Motor neuron (in vitro differentiated cells): Measurements from ENCODE around the gene BAIAP2L2. TPM values are rescaled to one million over a fixed set of nuclear protein-coding genes. Genes with fewer than 3 reads are reported as not detected.
A peak's percentile ranks its signal among the peaks of the same experiment; 100 is the strongest.

ENCODE experiments used
- ATAC-seq, 8 experiments: fragments of 200-7000 bp; cut with Tn5 transposase; replicated peaks in 6 of 8; 2 replicates each; pipeline ENCODE4 v1.8.0; 2021; ENCODE audit warnings: mild to moderate bottlenecking in 8 of 8, moderate library complexity in 8 of 8
- H3K27ac ChIP-seq, 2 donors: fragments of 250-450 bp; sonication (Bioruptor Pico); 2 replicates each; pipeline ENCODE4 v1.9.0; 2021; ENCODE audit warnings: antibody characterized with exemption in 2 of 2, mild to moderate bottlenecking in 2 of 2, moderate library complexity in 1 of 2
- H3K4me1 ChIP-seq, 2 donors: fragments of 250-450 bp; sonication (Bioruptor Pico); replicated peaks in 1 of 2; 2 replicates each; pipeline ENCODE4 v1.6.1; 2021; ENCODE audit warnings: antibody characterized with exemption in 2 of 2, mild to moderate bottlenecking in 2 of 2, moderate library complexity in 1 of 2
- H3K4me3 ChIP-seq, 5 donors: fragments of 250-450 bp; sonication (Bioruptor Pico); 2 replicates each; pipeline ENCODE4 v1.9.0; 2021; ENCODE audit warnings: antibody characterized with exemption in 5 of 5, mild to moderate bottlenecking in 5 of 5, moderate library complexity in 4 of 5
- WGBS, 10 experiments: fragments of 450-650 bp; shearing (Covaris generic); methylation state at CpG; one replicate each; pipeline ENCODE4 v1.0.0; 2022; 5-methylcytosine and 5-hydroxymethylcytosine counted together
- in situ Hi-C, 9 experiments: fragments of 400-800 bp; cut with MboI; loops; one replicate each; pipeline ENCODE4 v1.15.0; 2021; ENCODE audit warnings: low sequenced_read_pairs in 9 of 9, low pct_unique_long_range_greater_than_20kb in 2 of 9; ENCODE audit not compliant: unreplicated experiment in 9 of 9
- total RNA-seq, 8 experiments: library from RNA; unstranded; fragments of 300-600 nt; gene quantifications; 2 replicates each; pipeline versions ENCODE4 v1.2.3 to v1.2.4, GENCODE V29; 2022

The BAIAP2L2 gene
- total RNA-seq, 8 experiments from 2014 or later, result 0.21 to 4.2 (median 0.75) TPM

DNA sequence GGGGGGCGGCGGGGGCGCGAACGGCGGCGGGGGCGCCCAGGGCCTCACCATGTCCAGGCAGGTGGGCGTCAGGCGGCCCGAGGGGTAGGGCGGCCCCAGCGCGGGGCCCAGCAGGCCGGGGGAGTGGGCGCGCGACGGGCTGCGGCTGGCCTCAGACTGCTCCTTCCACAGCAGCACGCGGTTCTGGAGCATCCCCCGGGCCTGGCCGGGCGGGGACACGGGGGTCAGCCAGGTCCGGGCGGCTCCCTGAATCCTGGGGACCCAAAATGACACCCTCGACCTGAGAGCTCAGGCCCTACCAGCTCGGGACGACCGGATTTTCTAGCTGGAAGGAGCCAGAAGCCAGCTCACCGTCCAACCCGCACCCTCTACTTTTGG is 21.0 kb downstream of the BAIAP2L2 start:
- Histone ChIP-seq H3K4me1 (no peaks in the 10 kb centered on the region), H3K4me3 (no peak overlapping the region), H3K27ac (no peak overlapping the region)
- ATAC-seq, result peak in 4 of 8 experiments; percentile 24 to 43 (median 28)
- in situ Hi-C loops, result no loop called here
- 100% methylated on average over 1 of the region's 34 CpGs; no CpG with 5 or more reads in 9 of the 10 experiments for WGBS, 10 experiments

DNA sequence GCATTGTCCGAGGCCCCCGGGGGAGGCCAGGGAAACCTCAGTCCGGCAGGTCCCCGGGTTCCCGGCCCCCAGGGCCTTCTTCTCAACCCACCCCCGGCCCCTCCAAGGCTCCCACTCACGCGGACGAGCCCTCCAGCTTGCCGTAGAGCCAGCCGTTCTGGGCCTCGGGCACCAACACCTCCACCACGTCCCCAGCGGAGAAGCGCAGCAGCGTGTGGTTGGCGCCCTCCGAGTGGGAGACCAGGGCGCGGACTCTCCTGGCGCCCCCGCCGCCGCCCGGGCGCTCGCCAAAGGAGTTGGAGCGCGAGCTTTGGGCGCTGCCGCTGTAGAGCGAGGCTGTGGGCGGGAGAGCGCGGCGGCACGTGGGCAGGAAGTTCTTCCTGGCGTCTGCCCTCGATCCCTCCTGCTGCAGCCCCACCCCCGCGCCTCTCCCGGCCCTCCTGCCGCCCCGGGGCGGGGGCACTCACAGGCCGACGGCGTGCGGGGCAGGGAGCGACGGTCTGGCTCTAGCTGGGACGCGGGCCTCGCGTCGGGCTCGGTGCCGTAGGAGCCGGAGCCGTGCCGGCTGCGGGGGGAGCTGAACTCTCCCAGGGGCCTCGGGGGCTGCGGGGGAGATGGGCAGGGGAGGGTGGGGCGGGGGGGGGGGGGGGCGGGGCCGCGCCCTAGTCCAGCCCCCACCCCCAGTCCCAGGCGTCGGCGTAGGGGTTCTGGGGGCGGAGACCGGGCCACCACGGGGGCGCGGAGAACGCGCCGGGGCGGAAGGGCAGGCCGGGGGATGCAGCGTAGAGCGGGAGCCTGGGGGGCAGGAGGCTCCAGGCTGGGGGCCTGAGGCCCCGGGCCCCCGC is 21.6 kb downstream of the BAIAP2L2 start:
- ATAC-seq, result peak in 6 of 8 experiments; percentile 6 to 90 (median 47)
- Histone ChIP-seq H3K27ac (no peak overlapping the region), H3K4me3 (no peak overlapping the region), H3K4me1 (peaks cover 5 to 6% of the 10 kb centered on the region in 2 donors)
- WGBS, 10 experiments, result no CpG with 5 or more reads among the region's 85 CpGs
- in situ Hi-C loops, result no loop called here

DNA sequence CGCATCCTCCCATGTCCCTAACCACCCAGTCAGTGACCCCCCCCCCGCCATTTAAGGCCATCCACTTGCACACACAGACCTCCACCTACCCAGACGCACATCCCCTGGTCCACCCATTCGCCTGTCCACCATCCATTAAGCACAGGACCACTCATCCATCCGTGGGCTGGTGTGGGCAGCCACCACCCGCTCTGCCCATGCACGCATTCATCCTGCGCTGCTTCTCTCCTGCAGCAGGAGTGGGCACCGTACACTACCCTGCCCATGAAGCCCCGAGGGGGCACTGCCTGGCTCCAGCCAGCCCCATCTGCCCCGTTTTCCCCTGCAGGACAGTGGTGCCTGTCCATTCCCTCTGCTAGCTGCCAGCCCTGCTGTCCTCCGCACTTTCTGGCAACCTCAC is 22.6 kb downstream of the BAIAP2L2 start:
- WGBS, 10 experiments, result 0 to 20% methylated on average over 1 of the region's 12 CpGs; no CpG with 5 or more reads in 8 of the 10 experiments
- in situ Hi-C loops, result no loop called here
- H3K4me3 ChIP-seq, result no peak overlapping the region
- peaks cover 15 to 16% of the 10 kb centered on the region in 2 donors for H3K4me1 ChIP-seq
- no peak for ATAC-seq
- H3K27ac ChIP-seq, result no peak overlapping the region

DNA sequence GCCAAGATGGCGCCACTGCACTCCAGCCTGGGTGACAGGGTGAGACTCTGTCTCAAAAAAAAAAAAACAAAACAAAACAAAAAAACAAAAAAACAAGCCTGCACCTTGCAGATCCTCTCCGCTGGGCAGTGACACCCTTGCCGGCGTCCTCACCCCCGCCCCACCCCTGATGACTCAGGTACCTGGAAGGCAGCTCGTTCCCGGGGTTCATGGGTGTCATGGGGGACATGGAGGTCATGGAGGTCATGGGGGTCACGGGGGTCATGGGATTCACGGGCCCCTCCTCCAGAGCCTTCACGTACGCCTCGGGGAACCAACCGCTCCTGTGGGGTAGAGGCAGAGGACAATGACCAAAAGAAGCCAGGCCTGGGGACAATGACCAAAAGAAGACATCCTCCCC is 23.5 kb downstream of the BAIAP2L2 start:
- no peak for ATAC-seq
- 92 to 96% (median 92%) methylated on average over 5 of the region's 13 CpGs; no CpG with 5 or more reads in 7 of the 10 experiments for WGBS, 10 experiments
- Histone ChIP-seq H3K4me3 (no peak overlapping the region), H3K27ac (no peak overlapping the region), H3K4me1 (peaks cover 19 to 25% of the 10 kb centered on the region in 2 donors)
- in situ Hi-C loops, result no loop called here

DNA sequence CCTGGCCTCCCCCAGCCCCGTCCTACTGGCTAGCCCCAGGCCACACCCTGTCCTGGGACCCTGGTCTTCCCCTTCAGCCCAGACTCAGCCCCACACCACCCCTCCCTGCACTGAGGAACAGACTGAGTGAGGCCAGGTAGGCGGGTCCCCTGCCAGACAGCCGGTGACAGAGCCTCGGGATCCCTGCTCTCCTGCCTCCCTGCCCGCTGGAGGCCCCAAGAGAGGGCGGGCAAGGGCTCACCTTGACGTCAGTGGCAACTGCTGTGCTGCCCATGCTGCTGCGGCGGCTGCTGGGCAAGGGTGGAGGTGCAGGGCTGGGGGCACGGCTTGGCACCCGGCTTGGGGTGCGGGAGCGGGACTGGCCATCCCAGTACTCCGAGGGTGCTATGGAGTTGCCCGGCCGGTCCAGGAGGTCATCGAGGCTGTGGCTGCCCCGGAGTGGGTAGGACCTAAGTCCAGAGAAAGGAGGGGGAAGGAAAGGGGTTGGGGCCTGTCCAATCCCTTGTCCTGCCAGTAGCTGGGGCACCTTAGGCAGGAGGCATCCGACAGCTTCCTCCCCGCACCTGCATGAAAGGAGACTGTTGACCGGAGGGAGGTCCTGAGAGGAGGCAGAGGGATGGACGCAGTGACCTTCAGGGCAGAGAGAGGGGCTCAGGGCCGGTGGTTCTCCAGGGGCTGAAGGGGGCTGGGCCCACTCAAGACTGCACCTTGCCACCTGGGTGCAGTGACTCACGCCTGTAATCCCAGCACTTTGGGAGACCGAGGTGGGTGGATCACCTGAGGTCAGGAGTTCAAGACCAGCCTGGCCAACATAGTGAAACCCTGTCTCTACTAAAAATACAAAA is 24.3 kb downstream of the BAIAP2L2 start:
- in situ Hi-C loops, result no loop called here
- no peak overlapping the region for H3K27ac ChIP-seq
- 80 to 100% methylated on average over 1 to 3 of the region's 25 CpGs; no CpG with 5 or more reads in 8 of the 10 experiments for WGBS, 10 experiments
- no peak overlapping the region for H3K4me3 ChIP-seq
- no peak for ATAC-seq
- peaks cover 26 to 32% of the 10 kb centered on the region in 2 donors for H3K4me1 ChIP-seq

DNA sequence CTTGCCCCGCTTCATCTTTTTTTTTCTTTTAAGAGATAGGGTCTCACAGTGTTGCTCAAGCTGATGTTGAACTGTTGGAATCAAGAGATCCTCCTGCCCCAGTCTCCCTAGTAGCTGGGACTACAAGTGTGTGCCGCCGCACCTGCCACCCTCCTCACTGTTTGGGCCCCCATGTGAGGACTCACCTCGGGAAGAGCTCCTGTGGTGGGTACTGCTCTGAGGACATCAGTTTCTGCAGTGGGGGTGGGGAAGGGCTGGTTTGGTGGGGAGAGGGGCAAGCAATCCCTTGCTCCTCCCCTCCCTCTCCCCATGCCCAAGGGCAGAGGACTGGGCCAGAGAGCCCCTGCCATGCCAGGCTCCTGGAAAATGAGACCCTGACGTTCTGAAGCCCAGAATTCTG is 25.0 kb downstream of the BAIAP2L2 start:
- Histone ChIP-seq H3K4me3 (no peak overlapping the region), H3K4me1 (peaks cover 28 to 38% of the 10 kb centered on the region in 2 donors), H3K27ac (no peak overlapping the region)
- in situ Hi-C loops, result no loop called here
- no peak for ATAC-seq
- 40 to 100% methylated on average over 1 of the region's 5 CpGs; no CpG with 5 or more reads in 8 of the 10 experiments for WGBS, 10 experiments

DNA sequence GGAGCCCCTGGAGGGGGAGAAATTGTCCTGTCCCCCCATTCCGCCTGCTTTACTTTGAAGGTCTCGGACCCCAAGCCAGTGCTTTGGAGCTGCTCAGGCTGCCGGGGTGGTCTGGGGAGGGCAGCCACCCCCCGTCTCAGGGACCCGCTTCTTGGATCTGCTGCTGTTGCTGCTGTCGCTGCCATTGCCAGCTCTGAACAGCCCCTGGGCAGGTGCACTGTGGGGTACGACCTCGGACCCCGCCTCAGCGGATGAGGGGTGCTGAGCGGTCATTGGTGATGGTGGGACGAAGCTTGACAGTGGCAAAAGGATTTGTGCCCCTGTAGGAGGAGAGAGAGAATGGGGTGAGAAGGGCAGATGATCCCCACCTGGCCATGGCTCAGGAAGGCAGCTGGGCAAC is 25.4 kb downstream of the BAIAP2L2 start:
- in situ Hi-C loops, result no loop called here
- H3K27ac ChIP-seq, result no peak overlapping the region
- no peak for ATAC-seq
- H3K4me3 ChIP-seq, result no peak overlapping the region
- 83 to 98% methylated on average over 1 to 8 of the region's 12 CpGs; no CpG with 5 or more reads in 8 of the 10 experiments for WGBS, 10 experiments
- H3K4me1 ChIP-seq, result peaks cover 28 to 38% of the 10 kb centered on the region in 2 donors

DNA sequence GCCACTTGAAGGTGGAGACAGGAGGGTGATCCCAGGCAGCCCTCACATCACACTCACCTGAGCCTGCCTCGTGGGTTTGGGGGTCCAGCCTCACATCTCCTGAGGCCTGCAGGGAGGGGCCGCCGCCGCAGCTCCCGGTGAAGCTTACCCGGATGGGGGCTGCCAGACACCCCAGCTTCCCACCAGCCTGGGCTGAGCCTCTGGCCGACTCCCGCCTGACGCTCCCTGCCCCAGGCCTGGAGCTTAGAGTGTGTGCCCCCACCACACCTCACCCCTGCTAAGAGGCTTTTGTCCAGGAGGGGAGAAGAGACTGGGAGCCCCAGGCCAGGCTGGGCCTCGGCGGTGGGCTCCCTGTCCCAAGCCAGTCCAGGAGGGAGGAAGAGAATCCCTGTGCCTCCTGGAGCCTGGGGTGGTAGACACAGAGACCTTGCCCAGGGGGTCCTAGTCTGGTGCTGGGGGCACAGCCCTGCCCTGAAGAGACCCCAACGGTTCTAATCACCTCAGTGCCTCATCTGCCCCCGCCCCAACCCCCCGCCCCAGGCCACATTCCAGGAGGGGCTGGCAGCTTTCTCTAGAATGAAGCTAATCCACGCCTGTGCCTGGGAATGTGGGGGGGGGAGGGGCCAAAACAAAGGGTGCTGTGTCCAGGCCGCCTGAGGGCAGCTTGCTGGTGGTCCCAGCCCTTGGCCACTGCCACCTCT is 26.4 kb downstream of the BAIAP2L2 start, which contains the start of gene SLC16A8:
Gene SLC16A8 (minus strand): TSS at position 254 of the 701 bp plus-strand sequence. CDS start 1,311 bp downstream, outside the sequence.
- ATAC-seq, result peak in 1 of 8 experiments; percentile 10
- Histone ChIP-seq H3K4me1 (peaks cover 28 to 38% of the 10 kb centered on the region in 2 donors), H3K4me3 (no peak within 1 kb of the TSS), H3K27ac (no peak within 1 kb of the TSS)
- WGBS, 10 experiments, result 17 to 75% (median 45%) methylated on average over 1 to 2 of the region's 16 CpGs; no CpG with 5 or more reads in 6 of the 10 experiments
- in situ Hi-C loops, result no loop called here

DNA sequence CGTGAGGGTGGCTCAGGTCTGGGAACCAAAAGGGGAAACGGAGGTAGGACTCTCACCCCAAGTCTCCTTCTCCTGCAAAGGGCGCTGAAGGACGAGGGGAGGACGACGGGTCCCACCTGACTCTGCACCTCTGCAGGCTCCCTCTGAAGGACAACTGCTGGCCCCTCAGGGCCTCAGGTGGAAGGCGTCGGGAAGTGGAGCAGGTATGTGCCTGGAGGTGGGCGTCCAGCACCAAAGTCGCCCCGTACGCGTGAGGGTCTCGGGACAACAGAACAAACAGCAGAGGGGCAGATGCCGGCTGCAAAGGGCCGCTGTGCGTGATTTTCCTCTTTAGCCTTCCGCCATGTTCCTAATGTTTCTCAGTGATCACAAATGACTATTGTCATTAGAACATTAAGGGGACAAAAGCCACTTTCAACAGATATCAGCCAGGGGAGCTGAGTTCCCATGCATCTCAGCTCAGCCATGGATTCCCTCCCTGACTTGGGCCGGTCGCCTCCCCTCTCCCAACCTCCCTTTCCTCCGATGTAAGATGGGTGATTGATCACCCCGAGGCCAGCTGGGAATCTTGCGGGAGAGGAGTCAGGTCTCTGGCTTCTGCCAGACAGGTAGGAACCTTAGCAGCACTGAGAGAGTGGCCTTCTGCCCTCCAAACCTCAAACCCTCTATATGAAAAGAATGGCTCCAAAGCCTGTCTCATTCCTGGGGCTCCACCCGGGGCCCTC is 27.3 kb downstream of the BAIAP2L2 start:
- Histone ChIP-seq H3K4me3 (no peak overlapping the region), H3K4me1 (peaks cover 28 to 38% of the 10 kb centered on the region in 2 donors), H3K27ac (no peak overlapping the region)
- in situ Hi-C loops, result no loop called here
- no peak for ATAC-seq
- WGBS, 10 experiments, result 33 to 100% (median 60%) methylated on average over 1 to 5 of the region's 24 CpGs; no CpG with 5 or more reads in 5 of the 10 experiments

DNA sequence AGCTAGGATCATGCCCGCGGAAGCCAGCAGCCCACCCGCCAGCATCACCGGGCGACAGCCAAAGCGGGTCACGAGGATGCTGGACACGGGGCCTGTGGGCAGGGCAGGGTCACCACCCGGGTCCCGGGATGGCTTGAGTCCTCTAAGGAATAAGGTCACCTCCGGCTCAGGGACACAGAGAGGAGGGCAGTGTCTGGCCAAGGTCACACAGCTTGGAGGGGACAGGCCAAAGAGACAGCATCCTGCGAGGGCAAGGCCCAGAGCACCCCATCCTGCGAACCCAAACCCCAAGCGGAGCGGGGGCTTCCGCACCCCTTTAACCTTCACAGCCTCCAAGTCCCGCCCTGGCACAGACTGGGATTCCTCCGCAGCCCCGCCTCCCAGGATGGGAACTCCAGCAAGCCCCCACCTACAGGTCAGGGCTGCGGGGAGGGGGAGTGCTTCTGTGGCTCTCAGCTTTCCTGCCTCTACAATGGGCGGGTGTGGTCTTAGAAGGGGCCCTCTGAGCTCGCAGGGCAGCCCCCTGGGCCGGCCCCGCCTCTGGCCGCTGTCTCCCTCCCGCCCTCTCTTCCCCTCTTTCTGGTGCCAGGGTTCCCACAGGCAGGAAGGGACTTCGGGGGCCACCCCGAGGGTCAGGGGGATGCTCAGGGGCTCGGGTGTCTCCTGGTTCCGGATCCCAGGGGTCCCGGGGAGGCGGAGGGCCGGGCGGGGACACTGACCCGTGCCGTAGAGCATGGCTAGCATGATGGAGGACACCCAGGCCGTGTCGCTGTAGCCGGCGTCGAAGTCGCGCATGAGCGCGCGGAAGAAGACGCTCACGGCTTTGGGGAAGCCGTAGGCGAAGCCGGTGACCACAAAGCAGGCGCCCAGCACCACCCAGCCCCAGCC is 28.3 kb downstream of the BAIAP2L2 start:
- Histone ChIP-seq H3K27ac (no peak overlapping the region), H3K4me3 (peak overlapping the region in 1 of 5 donors; percentile 28), H3K4me1 (peaks cover 28 to 38% of the 10 kb centered on the region in 2 donors)
- in situ Hi-C loops, result no loop called here
- ATAC-seq, result no peak
- WGBS, 10 experiments, result 58 to 100% methylated on average over 1 to 8 of the region's 52 CpGs; no CpG with 5 or more reads in 8 of the 10 experiments

DNA sequence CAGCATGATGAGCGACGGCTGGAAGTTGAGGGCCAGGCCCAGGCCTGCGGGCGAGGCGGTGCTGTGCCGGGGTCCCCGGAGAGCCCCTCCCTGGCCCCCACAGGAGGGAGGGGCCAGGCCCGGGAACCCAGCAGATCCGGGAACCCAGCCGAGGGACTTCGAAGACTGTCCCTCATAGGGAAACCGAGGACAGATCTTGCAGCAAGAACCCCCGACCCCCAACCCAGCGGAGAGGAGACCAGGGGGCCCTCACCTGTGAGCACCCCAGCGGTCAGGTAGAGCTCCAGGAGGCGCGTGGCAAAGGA is 28.9 kb downstream of the BAIAP2L2 start:
- in situ Hi-C loops, result no loop called here
- WGBS, 10 experiments, result 3 to 80% methylated on average over 2 to 7 of the region's 17 CpGs; no CpG with 5 or more reads in 8 of the 10 experiments

More for the DNA sequence above, 28.9 kb downstream of the BAIAP2L2 start:
- Histone ChIP-seq H3K4me1 (peaks cover 28 to 38% of the 10 kb centered on the region in 2 donors), H3K27ac (peak overlapping the region in 1 of 2 donors; percentile 2), H3K4me3 (peak overlapping the region; percentile 18 to 28 (median 23))
- no peak for ATAC-seq
